ENCODE measurements around the gene KBTBD12. TPM values are rescaled to one million over a fixed set of nuclear protein-coding genes. Genes with fewer than 3 reads are reported as not detected.
A peak's percentile ranks its signal among the peaks of the same experiment; 100 is the strongest.

Gene KBTBD12
- total and polyA plus RNA-seq, 11 donors = 13.2 to 47.1 (median 29.7) TPM

DNA sequence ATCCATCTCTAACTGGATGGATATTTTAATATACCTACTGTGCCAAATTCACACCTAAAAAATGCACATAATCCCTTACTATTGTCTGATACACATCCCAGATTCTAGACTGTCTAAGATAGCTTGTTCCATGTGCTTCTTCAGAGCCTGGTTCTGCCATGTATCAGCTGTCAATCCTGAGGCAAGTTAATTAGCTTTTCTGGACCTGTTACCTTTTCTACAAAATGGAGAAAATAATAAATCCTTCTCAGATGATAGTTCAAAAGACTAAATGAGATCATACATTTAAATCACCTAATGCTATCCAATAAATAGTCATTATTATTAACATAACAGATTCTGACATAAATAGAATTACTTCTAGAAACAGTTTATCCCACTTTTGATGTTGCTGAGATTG lies 66.1 kb downstream of the KBTBD12 start:
- TF ChIP-seq POLR2A (IDR thresholded peaks at IDR 0.05) = no peak
- TF ChIP-seq, protein P1, sequence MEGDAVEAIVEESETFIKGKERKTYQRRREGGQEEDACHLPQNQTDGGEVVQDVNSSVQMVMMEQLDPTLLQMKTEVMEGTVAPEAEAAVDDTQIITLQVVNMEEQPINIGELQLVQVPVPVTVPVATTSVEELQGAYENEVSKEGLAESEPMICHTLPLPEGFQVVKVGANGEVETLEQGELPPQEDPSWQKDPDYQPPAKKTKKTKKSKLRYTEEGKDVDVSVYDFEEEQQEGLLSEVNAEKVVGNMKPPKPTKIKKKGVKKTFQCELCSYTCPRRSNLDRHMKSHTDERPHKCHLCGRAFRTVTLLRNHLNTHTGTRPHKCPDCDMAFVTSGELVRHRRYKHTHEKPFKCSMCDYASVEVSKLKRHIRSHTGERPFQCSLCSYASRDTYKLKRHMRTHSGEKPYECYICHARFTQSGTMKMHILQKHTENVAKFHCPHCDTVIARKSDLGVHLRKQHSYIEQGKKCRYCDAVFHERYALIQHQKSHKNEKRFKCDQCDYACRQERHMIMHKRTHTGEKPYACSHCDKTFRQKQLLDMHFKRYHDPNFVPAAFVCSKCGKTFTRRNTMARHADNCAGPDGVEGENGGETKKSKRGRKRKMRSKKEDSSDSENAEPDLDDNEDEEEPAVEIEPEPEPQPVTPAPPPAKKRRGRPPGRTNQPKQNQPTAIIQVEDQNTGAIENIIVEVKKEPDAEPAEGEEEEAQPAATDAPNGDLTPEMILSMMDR (IDR thresholded peaks at IDR 0.05) = no peak
- no peaks in the 10 kb centered on the region for H3K27me3 ChIP-seq
- DNase-seq = no peak
- peaks cover 0 to 6% (median 0%) of the 10 kb centered on the region in 9 donors for H3K36me3 ChIP-seq
- no peak overlapping the region for H3K4me3 ChIP-seq
- H3K27ac ChIP-seq = no peak overlapping the region
- intact Hi-C loops (cut with DNase I) = no loop called here
- H3K9me3 ChIP-seq = no peaks in the 10 kb centered on the region
- H3K4me1 ChIP-seq = peaks cover 0 to 5% (median 0%) of the 10 kb centered on the region in 12 donors
- no peak for ATAC-seq

DNA sequence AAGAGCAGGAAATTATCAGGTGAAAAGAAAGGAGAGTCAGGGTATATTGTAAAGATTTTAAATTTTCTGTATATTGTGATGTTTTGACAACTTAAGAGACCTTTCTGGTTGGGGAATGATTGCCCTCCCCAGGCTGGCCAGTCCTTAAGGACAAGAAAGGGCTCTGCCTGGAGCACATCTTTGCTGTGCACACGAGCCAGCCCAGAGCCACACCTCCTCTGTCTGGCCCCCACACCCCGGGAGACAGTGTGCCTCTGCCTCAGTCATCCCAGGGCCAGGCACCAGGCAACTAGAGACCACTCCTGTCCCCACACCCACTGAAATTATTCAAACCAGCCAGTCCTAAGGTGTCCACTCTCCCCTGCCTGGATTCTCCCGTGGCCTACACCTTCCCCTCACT lies 67.1 kb downstream of the KBTBD12 start:
- ATAC-seq = no peak
- DNase-seq = no peak
- Histone ChIP-seq H3K4me3 (no peak overlapping the region), H3K4me1 (peaks cover 0 to 13% (median 1%) of the 10 kb centered on the region in 12 donors), H3K9me3 (no peaks in the 10 kb centered on the region), H3K27ac (no peak overlapping the region), H3K27me3 (no peaks in the 10 kb centered on the region), H3K36me3 (peaks cover 0 to 6% (median 0%) of the 10 kb centered on the region in 9 donors)
- TF ChIP-seq, protein P1 (IDR thresholded peaks at IDR 0.05) = no peak
- no peak for TF ChIP-seq POLR2A (IDR thresholded peaks at IDR 0.05)
- intact Hi-C loops (cut with DNase I) = no loop called here
- 65 to 72% (median 69%) methylated on average over 3 of the region's 3 CpGs for WGBS, 4 donors

DNA sequence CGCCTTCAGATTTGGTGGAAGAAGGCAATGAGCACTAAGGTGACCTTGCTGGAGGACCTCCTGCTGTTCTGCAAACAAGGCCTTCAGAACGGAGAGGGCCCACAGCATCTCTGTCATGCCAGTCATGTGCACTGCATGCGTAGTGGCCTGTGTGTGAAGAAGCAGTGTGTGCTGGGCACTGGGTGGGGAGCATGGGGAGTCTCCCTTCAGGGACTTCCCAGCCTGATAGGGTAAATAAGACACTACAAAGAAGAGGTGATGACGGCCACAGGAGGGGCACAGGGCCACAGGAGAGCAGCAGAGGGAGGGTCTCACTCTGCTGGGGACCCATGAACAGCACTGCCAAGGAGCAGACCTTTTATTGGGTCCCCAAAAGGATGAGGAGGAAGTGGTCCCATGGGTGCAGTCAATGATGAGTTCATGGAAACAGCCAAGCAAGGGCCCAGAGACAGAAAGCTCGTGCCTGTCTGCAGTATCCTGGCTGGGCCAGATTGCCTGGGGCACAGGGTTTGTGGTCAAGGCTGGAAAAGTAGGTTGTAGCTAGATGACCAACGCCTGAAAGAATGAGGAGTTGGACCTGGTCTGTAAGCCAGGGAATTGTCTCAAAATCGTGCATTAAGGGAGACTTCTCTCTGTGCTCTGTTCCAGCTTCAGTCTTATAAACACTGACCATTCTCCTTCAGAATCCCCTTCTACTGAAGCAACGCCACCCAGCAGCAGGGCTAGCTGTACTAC lies 69.4 kb downstream of the KBTBD12 start:
- 76 to 89% (median 81%) methylated on average over 8 of the region's 8 CpGs for WGBS, 4 donors
- no peaks in the 10 kb centered on the region for H3K9me3 ChIP-seq
- peaks cover 0 to 18% (median 6%) of the 10 kb centered on the region in 12 donors for H3K4me1 ChIP-seq
- intact Hi-C loops (cut with DNase I) = no loop called here
- no peak overlapping the region for H3K27ac ChIP-seq
- TF ChIP-seq, protein P1 (IDR thresholded peaks at IDR 0.05) = no peak
- TF ChIP-seq POLR2A (IDR thresholded peaks at IDR 0.05) = no peak
- H3K27me3 ChIP-seq = no peaks in the 10 kb centered on the region
- no peak for DNase-seq
- H3K4me3 ChIP-seq = no peak overlapping the region
- no peak for ATAC-seq
- H3K36me3 ChIP-seq = peaks cover 0 to 6% (median 0%) of the 10 kb centered on the region in 9 donors

DNA sequence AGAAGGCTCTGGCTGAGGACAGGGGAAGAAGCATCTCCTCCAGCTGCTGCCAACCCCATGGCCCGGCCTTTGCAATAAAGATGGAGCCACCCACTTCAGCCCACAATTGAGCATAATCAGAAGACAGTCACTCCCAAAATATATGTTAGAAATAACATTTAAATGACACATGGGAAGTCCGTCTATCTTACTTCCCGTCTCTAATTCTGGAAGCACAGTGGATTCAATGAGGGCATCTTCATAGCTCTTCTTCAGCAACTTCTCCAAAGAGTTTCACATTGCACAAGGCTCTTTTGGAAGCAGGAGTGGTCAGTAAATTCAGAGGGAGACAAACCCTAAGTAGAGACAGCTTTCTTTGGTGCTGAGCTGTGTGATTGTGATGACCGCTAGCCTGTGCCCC lies 70.2 kb downstream of the KBTBD12 start:
- no peak overlapping the region for H3K4me3 ChIP-seq
- no peaks in the 10 kb centered on the region for H3K27me3 ChIP-seq
- DNase-seq (no peak), ATAC-seq (no peak)
- peaks cover 0 to 18% (median 6%) of the 10 kb centered on the region in 12 donors for H3K4me1 ChIP-seq
- WGBS, 4 donors = 91 to 96% (median 91%) methylated on average over 4 of the region's 4 CpGs
- intact Hi-C loops (cut with DNase I) = no loop called here
- H3K36me3 ChIP-seq = peaks cover 0 to 6% (median 0%) of the 10 kb centered on the region in 9 donors
- no peaks in the 10 kb centered on the region for H3K9me3 ChIP-seq
- TF ChIP-seq, protein P1 (IDR thresholded peaks at IDR 0.05) = no peak
- TF ChIP-seq POLR2A (IDR thresholded peaks at IDR 0.05) = no peak
- peak overlapping the region in 2 of 12 donors; percentile 62 to 82 for H3K27ac ChIP-seq

All from heart left ventricle (tissue), 16 donors.